ENCODE data around the gene CDK13.

GRCh38 chr7:40073239-40073638, 123.2 kb downstream of the CDK13 start:
- TF ChIP-seq ARNTL (CRISPR knock-in tag; IDR thresholded peaks at IDR 0.05; ENCODE audit: borderline replicate concordance, low read depth) (no peak), PATZ1 (CRISPR knock-in tag; IDR thresholded peaks at IDR 0.05; ENCODE audit: borderline replicate concordance) (no peak), RARB (CRISPR knock-in tag; IDR thresholded peaks at IDR 0.05) (no peak), TOX (CRISPR knock-in tag; IDR thresholded peaks at IDR 0.05; ENCODE audit: borderline replicate concordance) (no peak), ZFP30 (CRISPR knock-in tag; IDR thresholded peaks at IDR 0.05) (no peak), ZNF8 (CRISPR knock-in tag; IDR thresholded peaks at IDR 0.05) (no peak), BACH2 (CRISPR knock-in tag; IDR thresholded peaks at IDR 0.05; ENCODE audit: borderline replicate concordance) (no peak), ISL1 (CRISPR knock-in tag; IDR thresholded peaks at IDR 0.05) (no peak), ZC3H10 (CRISPR knock-in tag; IDR thresholded peaks at IDR 0.05) (no peak), SNAI2 (CRISPR knock-in tag; IDR thresholded peaks at IDR 0.05) (no peak), POU6F1 (CRISPR knock-in tag; IDR thresholded peaks at IDR 0.05; ENCODE audit: borderline replicate concordance, low read depth) (no peak)
